CD4-positive, alpha-beta T cell treated with Interleukin-6 for 4 hours (primary cell): ENCODE data around the gene CACNG4.

Experiments
- DNase-seq: peaks from one replicate; pipeline ENCODE4 v3.0.0-alpha.2; 2020; ENCODE audit warnings: mixed read lengths

The CACNG4 gene

DNA sequence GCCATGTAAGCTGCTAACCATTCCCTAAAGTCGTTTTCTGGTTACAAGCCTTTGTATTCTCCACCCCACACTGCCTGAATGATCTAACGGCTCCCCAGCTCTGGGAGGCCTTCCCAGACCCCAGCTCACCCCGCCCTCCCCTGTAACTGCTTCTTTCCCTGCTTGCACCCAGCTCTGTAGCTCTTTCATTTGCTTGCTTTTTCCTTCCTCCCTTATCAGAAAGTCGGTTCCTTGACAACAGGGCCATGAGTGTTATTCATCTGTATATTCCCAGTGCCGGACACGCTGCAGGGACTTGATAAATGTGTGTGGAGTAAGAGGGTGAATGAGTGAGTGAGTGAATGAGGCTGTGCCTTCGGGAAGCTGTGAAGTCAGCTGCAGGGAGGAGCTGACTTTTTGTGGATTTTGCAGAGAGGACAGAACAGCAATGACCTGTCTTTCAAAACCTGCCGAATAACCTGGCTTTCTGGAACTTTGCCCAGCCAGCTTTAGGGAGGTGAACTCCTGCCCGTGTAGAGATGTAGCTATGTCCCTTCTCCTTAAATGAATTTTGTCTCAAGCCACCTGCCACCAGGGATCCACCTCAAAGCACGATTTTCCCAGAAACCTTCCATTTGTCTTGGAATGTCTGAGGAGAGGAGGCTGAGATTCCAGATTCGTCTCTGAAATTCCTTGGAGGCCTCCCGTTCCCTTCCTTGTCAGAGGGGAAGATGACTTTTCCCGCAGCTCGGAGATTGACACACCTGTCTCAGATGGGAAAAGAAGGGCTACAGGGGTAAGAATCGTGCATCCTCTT is 20.0 kb upstream of the CACNG4 start:
- no peak for DNase-seq

DNA sequence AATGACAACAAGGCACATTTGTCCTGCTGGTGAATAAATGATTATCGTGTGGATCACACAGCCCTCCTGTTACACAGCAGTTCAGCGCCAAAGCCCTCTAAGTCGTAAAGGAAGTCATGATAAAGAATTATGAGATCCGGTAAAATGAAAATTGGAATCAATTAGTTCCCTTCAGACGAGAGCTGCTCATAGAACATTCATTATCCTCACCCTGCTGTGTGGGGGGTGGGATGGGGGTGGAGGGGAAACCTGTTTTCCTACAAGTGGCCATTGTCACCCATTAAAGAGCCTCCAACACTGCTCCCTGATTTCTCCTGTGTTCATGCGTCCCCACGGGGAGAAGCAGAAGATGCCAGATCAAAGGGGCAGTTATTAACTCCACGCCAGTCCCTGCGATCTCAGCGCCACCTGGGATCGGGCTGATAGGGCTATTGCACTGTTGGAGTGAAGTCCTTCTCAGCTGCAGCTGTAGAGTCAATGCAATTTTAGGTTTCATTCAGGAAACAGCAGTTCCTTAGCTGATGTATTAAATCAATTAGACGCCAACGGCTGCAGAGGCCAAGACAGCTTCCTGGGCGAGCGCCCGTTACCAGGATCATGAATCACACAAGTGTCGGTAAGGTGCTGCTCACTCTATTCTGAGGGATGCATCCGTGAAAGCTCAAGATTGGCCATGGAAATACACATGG is 19.2 kb upstream of the CACNG4 start:
- DNase-seq: no peak

DNA sequence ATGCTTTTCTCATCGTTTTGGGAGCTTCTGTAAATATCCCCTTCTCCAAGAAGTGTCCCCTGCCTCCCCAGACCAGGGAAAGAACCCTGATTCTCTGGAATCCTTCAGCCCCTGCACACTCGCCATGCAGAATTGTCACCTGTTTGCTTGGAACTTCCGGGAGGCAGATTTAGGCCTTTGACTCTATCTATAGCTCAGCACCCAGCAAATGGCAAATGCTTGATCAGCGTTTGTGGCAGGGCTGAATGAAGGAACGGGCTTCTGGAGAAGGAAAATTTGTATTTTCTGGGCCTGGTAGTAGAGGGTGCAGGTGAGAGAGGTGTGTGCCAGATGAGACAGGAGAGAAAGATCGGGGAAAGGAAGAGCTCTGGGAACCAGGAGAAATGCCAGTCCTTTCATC is 18.3 kb upstream of the CACNG4 start:
- no peak for DNase-seq

DNA sequence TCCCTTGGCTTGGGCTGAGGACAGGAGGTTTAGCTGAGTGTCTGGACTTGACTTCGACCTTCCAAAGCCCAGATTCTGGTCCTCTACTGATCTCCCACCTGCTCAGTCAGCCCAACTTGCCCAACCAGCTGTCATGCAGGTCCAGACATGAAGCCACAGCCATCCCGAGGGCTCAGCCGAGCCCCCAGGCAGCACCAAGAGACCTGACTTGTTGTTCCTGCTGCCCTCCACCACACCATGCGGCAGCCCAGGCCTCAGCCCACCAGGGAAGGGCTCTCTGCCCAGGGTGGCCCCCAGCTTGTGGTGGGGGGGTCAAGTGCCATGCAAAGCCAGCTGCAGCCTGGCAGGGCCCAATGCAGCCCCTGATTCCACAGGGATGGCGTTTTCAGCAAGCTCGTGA is 17.2 kb upstream of the CACNG4 start:
- DNase-seq: no peak

DNA sequence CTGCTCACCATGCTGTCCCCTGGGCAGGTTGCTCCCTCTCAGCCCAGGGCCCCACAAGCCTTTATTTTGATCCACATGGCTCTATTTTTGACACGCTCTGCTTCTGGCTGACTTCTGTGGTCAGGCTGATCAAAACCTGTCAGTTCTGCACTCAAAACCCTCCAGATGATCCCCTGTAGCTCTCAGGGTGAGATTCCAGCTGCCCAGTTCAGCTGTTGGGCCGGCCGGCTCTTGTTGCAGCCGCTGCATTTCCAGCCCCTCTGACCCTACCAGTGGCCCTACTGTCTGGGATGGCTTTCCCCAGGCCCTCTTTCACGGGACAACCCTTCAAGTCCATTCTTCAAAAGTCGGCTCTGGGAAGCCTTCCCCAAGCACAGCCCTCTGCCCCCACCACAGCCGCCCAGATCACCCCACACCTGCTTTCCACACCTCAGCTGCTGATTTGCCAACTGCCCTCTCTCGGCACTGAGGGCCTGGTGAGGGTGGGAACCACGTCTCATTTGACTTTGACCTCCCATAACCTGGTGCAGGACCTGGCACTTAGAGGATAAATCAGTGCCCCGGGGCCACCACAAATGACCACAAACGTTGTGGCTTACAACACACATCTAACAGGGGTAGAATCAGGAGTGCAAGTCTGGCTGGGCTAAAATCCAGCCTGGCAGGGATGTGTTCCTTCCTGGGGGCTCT is 16.3 kb upstream of the CACNG4 start:
- DNase-seq: no peak

DNA sequence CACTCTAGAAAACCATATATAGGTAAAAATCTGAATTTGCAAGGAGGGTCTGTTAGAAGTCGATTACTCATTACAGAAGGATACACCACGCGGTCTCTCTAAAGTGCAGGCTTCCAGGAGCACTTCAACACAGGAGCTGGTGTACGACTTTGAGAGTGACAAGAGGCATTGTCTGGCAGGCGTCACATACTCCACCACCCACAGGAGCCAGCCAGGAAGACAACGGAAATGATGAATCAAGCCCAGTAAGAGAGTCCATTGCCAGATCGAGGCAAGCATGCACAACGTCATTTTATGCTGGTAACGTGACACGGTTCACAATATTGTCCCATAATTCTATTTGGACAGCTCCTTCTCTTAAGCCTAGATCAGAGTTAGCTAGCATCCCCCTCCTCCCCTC is 15.0 kb upstream of the CACNG4 start:
- DNase-seq: no peak

DNA sequence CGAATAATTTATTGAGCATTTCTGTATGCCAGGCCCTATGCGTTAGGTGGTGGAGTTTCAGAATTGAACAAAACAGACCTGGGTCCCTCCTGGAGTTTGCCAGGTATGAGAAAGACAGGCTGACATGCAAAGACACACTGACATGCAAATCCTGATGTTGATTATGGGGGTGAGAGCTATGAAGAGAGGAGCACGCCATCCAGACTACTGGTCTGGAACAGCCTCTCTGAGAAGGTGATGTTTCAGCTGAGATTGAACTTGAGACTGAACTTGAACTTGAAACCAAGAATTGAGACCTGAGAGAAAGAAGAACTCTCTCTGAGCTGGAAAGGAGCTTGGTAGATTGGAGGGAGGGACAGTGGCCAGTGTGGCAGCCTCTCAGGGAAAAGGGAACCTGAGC is 14.2 kb upstream of the CACNG4 start:
- no peak for DNase-seq

DNA sequence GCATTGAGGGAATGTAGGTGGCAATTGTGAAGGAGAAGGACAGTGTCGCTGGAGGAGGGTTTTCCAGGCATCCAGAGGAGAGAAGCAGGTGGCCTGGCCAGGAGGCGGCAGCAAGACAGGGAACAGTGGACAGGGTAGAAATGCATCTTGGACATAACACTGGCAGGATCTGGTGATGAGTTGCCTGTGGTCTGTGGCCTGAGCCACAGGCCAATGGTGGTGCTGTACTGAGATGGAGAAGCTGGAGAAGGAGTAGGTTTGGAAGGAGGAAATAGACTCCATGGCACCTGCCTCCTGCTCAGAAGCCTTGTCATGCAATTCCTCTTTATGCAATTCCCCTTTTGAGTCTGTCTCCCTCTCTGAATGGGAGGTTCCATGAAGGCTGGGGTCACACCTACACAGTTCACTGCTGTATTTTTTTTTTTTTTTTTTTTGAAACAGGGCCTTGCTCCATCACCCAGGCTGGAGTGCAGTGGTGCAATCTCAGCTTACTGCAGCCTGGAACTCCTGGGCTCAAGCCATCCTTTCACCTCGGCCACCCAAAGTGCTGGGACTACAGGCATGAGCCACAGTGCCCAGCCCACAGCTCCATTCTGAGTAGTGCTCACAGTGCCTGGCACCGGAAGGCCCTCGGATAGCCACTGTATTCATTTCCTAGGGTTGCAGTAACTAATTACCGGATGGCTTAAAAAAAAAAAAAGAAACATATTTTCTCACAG is 13.5 kb upstream of the CACNG4 start:
- no peak for DNase-seq

DNA sequence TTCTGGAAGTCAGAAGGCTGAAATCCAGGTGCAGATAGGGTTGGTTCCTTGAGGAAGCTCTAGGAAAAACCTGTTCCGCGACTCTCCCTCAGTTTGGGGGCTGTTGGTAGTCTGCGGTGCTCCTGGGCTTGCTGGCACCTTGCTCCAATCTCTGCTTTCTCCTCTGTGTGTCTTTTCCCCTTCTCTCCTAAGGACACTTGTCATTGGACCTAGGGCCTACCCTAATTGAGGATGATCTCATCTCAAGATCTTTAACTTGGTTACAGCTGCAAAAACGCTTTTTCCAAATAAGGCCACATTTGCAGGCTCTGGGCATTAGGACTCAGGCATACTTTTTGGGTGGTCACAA is 12.9 kb upstream of the CACNG4 start:
- DNase-seq: no peak

DNA sequence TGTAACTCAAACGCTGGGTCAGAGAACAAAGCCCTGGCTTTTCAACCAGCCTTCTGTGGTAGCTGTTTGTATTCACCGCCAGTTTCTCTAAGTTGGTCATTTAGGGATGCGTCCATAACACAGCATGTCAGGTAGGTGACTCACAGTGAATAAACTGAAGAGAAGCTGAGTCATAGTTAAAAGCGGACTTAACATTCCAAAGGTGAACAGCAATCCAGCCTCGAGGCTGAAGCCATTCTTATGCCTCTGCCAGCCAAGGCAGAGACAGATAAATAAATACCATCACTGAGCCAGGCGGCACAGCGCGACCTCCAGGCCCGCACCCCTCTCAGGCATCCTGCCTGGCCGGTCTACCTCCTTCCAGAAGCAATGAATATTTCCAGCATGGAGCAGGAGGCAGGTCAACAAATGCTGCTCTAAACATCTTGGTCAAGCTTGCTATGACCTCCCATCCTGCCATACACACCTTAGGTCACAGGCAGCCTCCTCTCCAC is 12.4 kb upstream of the CACNG4 start:
- no peak for DNase-seq

DNA sequence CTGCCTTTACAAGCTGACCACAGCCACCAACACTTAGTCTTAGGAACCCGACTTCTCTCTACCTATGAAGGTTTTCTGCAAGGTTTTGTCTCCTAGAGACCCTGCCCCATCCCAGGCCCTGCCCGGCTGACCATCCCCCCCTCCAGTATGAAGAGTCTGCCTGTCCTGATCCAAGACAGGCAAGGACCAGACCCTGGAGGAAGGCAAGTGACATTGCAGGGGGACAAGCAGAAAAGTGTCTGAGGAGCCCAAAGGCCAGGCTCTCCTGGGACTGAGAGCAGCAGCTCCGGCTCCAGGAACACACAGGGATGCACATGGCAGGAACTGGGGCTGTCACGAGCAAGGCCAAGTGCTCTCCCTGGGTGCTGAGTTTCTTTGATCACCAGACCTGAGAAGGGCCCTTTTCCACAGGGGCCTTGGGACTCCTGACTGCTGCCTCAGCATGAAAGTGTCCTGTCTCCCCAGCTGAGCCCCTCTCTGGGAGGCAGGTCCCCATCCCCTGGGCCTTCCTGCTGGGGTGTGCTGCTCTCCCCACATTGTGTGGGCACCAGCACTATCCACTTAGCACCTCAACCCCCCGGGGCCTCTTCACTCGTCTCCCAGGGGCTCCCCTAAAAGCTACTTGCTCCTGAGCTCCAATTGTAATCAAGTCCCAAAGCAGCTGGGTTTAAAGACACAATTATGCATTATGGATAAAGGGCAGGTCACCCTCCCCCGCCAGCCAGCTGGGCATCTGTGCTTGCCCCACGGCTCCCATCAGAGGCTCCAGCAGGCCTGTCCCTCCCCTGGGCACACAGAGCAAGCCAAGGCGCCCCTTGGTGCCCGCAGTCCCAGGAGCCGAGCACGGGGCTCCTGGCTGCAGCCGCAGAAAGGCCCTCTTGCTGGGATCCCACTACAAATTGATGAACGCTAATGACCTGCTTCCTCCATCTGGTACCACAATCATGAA is 11.6 kb upstream of the CACNG4 start:
- DNase-seq: no peak

DNA sequence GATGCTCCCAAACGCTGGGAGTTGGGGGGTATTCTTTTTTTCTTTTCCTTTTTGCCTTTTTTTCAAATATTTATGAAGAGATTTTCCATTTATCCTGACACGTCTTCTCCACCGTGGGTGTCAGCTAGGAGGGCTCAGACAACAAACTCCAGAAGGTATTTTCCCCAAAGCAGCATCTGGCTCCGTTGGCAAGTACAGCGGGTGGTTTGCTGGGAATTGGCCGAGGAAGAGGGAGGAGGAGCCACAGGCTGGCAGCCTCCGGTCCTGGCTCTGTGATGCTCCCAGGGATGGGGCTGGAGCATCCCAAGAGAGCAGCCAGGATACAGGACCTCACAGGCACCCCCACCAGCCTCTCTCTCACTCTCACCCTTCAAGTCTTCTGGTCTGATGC is 10.9 kb upstream of the CACNG4 start:
- no peak for DNase-seq

DNA sequence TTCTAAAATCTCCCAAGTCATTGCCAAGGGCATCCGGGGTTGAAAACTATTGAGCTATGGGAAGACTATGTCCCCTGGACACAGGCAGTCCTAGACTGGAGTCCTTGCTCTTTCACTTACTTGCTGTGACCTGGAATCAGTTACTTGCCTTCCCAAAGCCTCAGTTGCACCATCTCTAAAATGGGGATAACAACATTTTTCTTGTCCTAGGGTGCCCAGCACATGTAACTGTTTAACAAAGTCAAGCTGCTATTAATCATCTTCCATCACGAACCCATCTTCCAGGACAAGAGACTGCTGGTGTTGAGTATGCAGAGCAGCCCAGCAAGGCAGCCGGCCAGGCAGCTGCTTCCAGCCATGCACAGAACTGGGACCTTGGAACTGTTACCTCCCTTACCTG is 9.9 kb upstream of the CACNG4 start:
- DNase-seq: no peak

DNA sequence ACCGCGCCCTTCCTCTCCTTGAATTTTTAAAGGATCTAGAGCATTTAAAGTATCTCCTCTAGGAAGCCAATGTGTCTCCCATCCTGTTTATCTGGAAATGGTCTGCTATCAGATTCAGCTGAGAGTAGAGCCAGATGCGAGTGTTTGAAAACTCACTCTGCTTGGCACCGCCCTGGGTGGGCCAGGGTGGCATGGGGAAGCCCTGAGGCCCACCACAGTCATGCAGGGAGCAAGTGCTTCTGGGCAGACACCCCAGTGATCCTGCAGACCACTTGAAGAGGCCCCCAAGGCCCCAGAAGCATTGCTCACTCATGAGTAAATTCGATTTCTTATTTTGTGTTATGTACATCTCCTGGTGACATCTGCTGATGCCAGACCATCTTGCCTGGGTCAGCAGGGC is 8.7 kb upstream of the CACNG4 start:
- DNase-seq: no peak

DNA sequence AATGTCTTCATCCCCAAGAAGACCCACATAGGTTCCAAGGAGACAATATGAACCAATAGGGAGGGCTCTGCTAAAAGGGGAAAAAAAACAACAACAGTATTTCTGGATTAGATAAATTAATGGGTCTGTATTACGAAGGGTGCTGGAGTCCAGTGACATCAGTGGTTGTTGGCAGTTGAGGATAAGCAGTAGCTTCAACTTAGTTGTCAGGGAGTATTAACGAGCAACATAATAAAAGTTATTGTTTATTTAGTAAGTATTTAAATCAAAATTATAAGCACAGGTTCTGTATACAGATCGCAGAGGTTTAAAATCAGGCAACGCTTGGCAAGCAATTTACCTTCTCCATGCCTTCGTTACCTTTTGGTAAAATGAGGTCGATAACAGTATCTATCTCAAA is 7.6 kb upstream of the CACNG4 start:
- DNase-seq: no peak

DNA sequence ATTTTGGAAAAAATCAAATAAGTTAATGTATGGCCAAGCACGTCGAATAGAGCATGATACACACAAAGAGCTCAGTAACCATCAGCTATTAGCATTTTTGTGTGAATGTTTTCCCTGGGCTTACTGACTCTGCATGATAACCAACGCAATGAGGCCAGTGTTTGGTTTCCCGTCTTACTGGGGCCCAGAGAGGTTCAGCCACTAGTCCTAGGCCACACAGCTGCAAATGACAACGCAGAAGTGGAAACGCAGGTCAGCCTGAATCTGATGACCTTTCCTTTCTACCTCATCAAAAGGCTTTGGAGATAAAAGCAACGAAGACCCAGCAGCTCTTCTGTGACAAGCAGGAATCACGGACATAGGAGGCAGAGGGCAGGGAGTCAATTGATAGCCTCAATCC is 7.2 kb upstream of the CACNG4 start:
- DNase-seq: no peak

DNA sequence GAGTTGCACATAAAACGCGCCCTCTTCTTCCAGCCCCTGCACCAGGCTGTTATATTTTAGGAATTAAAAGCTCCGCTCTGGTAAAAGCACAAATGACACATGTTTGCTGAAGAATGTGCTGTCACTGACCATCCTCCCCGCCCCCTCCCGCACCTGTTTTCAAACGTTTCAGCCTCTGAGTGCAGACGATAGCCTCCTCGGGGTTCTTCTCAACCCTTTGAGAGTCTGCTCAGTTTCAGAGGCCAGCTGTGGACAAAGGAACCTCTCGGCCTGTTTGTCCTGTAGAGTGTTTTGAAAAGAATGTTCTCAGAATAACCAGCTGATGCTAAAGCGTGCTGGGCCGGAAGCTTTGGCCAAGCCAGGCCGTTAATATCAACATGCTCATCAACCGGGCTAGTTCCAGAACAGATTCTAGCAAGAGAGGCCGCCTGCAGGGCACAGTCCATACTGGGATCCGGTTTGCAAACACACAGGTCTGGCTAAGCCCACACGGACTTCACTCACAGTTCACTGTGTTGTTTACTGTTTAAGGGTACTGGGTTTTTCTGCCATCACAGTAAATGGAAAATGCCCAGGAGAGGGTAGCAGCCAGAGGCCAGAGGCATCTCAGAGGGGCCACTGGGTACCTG is 6.4 kb upstream of the CACNG4 start:
- no peak for DNase-seq

DNA sequence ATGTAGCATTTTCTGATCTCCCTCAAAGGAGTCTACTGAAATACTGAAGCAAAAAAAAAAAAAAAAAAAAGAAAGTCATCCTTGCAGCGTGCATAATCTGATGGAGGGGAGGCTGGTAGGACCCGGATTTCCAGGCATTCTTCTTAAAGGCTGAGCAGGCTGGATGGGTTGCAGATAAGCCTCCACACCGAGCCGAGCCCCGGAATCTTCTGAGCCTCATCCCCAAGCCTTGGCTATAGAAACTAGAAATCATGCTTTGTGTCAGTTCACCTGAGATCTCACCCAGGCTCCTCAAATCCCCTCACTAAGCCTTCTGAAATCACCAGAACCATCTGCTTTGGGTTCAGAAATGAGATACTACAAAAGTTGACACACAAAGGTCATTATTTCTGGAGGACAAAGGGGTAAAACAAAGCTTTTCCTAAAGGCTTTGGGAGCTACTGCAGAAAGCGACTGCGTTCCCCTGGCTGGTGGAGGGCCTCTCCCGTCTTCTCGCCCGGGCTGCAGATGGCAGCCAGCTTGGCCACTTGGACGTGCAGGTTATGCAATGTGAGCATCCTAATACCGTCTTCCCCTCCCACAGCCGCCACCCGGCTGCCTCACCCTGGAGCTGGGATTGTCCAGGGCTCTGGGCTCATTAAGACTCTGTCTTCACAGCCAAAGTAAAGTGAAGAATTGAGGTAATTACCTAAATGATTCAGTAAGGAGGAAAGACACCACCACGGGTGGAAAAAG is 4.7 kb upstream of the CACNG4 start:
- DNase-seq: no peak

DNA sequence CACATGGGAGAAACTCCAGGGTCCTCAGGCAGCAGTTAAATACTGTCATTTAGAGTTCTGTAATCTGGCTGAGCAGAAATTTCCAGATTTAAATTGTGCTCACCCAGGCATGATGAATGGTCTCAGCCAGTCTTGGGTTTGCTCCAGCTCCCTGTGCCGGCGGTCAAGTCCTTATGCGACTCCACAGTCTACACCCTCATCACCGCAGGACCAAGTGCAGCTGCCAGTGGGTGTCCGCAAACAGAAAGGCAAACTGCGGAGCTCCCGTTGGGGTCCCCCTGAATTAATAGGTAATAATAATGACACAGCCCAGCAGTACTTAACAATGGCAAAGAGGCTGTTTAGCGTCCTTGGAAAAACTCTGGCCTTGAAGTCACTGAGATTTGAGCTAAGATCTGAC is 3.9 kb upstream of the CACNG4 start:
- no peak for DNase-seq

DNA sequence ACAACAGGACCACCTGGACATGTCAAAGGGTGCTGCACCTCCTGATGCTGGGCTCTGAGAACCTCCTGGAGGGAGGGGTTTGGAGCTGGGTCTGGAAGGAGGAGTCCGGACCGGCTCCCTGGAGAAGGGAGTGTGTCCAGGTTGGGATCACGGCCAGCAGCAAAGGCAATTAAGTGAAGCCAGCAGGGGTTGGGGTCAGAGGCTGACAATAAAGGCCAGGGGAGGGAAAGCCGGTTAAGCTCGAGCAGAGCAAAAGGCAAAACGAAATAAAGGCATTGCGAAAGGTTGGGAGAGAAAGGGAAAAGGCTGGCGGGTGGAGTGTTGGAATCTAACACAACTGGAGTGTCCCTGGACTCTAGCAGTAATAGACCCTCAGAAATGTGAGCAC is 992 bp upstream of the CACNG4 start:
- no peak for DNase-seq
